Testis (tissue), 2 donors: ENCODE data around the gene GDF11.

Experiments used
- CTCF ChIP-seq, 3 experiments: fragments of 450-650 bp in 2 of 3; fragments of 200-600 bp in 1 of 3; sonication (generic) in 1 of 3; IDR thresholded peaks; one replicate each; pipeline ENCODE4 v1.5.1; 2016 to 2019; ENCODE audit warnings: antibody characterized with exemption in 3 of 3, mild to moderate bottlenecking in 2 of 3, moderate library complexity in 1 of 3
- POLR2A ChIP-seq: fragments of 450-650 bp; IDR thresholded peaks from one replicate; pipeline ENCODE4 v1.6.1; 2017; ENCODE audit warnings: antibody characterized with exemption, mild to moderate bottlenecking, moderate library complexity

- TF ChIP-seq CTCF (IDR thresholded peaks at IDR 0.05) (no peak), POLR2A (no peak)
Measured at GRCh38 chr12:55789171-55789570, 46.2 kb downstream of the GDF11 start.
